Calu3 (cell line): Measurements from ENCODE around the gene LUZP1. TPM values are rescaled to one million over a fixed set of nuclear protein-coding genes. Genes with fewer than 3 reads are reported as not detected.

Experiments
- BruUV-seq: library from RNA; stranded (reverse); fragments of 400-500 nt; replicated peaks from 2 replicates; lab custom pipeline; 2021; lab: Mats Ljungman, UMichigan
- CTCF ChIA-PET: fragments of 300-600 bp; sonication (Branson Sonifier 250); formaldehyde crosslinking; loops from one replicate; lab custom pipeline; 2022; ENCODE audit warnings: antibody characterized with exemption; lab: Charles Lee
- DNase-seq: peaks from one replicate; pipeline ENCODE4 v3.0.0; 2022
- H3K27ac Mint-ChIP-seq: one replicate; pipeline ENCODE4 v1.8.0; 2022; ENCODE audit warnings: mixed read lengths; ENCODE audit not compliant: unreplicated experiment
- H3K27me3 Mint-ChIP-seq: one replicate; pipeline ENCODE4 v1.8.0; 2022; ENCODE audit warnings: mixed read lengths; ENCODE audit not compliant: unreplicated experiment
- H3K36me3 Mint-ChIP-seq: one replicate; pipeline ENCODE4 v1.8.0; 2022; ENCODE audit warnings: mild to moderate bottlenecking, moderate library complexity, mixed read lengths; ENCODE audit not compliant: insufficient read depth, unreplicated experiment
- H3K4me1 Mint-ChIP-seq: one replicate; pipeline ENCODE4 v1.8.0; 2022; ENCODE audit warnings: mild to moderate bottlenecking, low read depth, mixed read lengths; ENCODE audit not compliant: unreplicated experiment
- H3K4me3 Mint-ChIP-seq: one replicate; pipeline ENCODE4 v1.8.0; 2022; ENCODE audit warnings: mild to moderate bottlenecking, low read depth, moderate library complexity, mixed read lengths; ENCODE audit not compliant: unreplicated experiment
- H3K9me3 Mint-ChIP-seq: one replicate; pipeline ENCODE4 v1.8.0; 2022; ENCODE audit warnings: low read depth, mixed read lengths; ENCODE audit not compliant: unreplicated experiment
- intact Hi-C: fragments of 100-400 bp; cut with micrococcal nuclease; formaldehyde crosslinking; loops from one replicate; pipeline ENCODE4 v1.10.0; 2022; ENCODE audit not compliant: unreplicated experiment
- total RNA-seq: library from RNA; stranded (reverse); gene quantifications from 2 replicates; pipeline ENCODE4 v1.2.3, GENCODE V29; 2022
- TF ChIP-seq, protein P1 (sequence below): fragments of 200-600 bp; IDR thresholded peaks from one replicate; pipeline ENCODE4 v1.8.0; 2022; ENCODE audit warnings: antibody characterized with exemption; ENCODE audit not compliant: unreplicated experiment

LUZP1 gene
- total RNA-seq, 1 experiment from 2014 or later: 17.4 TPM

- H3K27ac Mint-ChIP-seq: no peak overlapping the region
- no peaks in the 10 kb centered on the region for H3K36me3 Mint-ChIP-seq
- H3K9me3 Mint-ChIP-seq: no peaks in the 10 kb centered on the region
- no TSS peak for BruUV-seq
- intact Hi-C loops: no loop called here
- no peak overlapping the region for H3K4me3 Mint-ChIP-seq
- TF ChIP-seq, protein P1, sequence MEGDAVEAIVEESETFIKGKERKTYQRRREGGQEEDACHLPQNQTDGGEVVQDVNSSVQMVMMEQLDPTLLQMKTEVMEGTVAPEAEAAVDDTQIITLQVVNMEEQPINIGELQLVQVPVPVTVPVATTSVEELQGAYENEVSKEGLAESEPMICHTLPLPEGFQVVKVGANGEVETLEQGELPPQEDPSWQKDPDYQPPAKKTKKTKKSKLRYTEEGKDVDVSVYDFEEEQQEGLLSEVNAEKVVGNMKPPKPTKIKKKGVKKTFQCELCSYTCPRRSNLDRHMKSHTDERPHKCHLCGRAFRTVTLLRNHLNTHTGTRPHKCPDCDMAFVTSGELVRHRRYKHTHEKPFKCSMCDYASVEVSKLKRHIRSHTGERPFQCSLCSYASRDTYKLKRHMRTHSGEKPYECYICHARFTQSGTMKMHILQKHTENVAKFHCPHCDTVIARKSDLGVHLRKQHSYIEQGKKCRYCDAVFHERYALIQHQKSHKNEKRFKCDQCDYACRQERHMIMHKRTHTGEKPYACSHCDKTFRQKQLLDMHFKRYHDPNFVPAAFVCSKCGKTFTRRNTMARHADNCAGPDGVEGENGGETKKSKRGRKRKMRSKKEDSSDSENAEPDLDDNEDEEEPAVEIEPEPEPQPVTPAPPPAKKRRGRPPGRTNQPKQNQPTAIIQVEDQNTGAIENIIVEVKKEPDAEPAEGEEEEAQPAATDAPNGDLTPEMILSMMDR: no peak
- no peak for DNase-seq
- peaks cover 15% of the 10 kb centered on the region for H3K4me1 Mint-ChIP-seq
- CTCF ChIA-PET: no interaction called here
- H3K27me3 Mint-ChIP-seq: no peaks in the 10 kb centered on the region
These were observed 33.6 kb upstream of the LUZP1 start for GRCh38 chr1:23202263-23202749.

DNA sequence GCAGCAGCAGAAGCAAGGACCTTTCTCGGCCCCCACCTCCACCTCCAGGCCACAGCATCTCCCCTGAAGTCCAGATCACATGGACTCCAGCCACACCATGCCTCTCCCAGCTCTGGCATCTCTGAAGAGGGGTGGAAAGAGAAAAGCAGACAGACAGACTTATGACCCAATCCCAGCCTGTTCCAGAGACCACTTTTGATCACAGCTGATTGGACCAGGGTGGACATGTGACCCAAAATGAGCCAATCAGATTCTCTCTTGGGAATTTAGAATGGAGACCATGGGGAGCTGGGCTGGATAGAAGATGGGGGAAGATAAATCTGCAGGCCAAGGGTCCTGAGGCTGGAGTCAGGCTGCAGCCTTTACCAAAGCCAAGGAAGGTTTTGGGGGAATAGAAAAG is 32.2 kb upstream of the LUZP1 start:
- Mint-ChIP-seq H3K4me3 (no peak overlapping the region), H3K27me3 (no peaks in the 10 kb centered on the region), H3K4me1 (peaks cover 23% of the 10 kb centered on the region), H3K36me3 (no peaks in the 10 kb centered on the region), H3K27ac (no peak overlapping the region), H3K9me3 (no peaks in the 10 kb centered on the region)
- TF ChIP-seq, protein P1: no peak
- no peak for DNase-seq
- intact Hi-C loops: no loop called here
- CTCF ChIA-PET: no interaction called here
- BruUV-seq: no TSS peak

DNA sequence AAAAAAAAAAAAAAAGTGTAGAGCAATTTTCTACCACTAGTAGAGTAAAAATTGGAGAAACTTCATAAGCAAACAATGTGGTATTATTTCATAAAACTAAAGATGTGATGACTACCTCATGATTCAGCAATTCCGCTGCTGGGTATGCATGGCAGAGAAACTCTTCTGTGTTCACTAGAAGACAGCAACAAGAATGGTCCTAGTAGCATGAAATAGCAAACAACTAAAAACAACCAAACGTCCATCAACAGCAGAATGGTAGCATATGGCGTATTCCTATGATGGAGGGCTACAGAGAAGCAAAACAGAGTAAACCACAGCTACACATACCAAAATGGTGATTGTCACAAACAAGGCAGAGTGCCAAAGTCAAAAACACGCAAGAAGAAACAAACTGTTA is 29.7 kb upstream of the LUZP1 start:
- CTCF ChIA-PET: no interaction called here
- intact Hi-C loops: no loop called here
- no peak overlapping the region for H3K4me3 Mint-ChIP-seq
- H3K9me3 Mint-ChIP-seq: no peaks in the 10 kb centered on the region
- peak overlapping the region; percentile 66 for H3K27ac Mint-ChIP-seq
- no TSS peak for BruUV-seq
- H3K4me1 Mint-ChIP-seq: peaks cover 30% of the 10 kb centered on the region
- DNase-seq: no peak
- H3K36me3 Mint-ChIP-seq: no peaks in the 10 kb centered on the region
- TF ChIP-seq, protein P1: no peak
- H3K27me3 Mint-ChIP-seq: no peaks in the 10 kb centered on the region

- Mint-ChIP-seq H3K4me3 (no peak overlapping the region), H3K9me3 (no peaks in the 10 kb centered on the region), H3K27me3 (no peaks in the 10 kb centered on the region), H3K27ac (peak overlapping the region; percentile 93), H3K4me1 (peaks cover 30% of the 10 kb centered on the region), H3K36me3 (no peaks in the 10 kb centered on the region)
- TF ChIP-seq, protein P1: no peak
- DNase-seq: peak; percentile 60
- CTCF ChIA-PET: interaction anchor here (1.3 kb wide), 1 partner anchor 12 kb away, joined by 5 read pairs; no protein-coding TSS in a partner anchor
- intact Hi-C loops: no loop called here
- BruUV-seq: no TSS peak
These were observed 28.1 kb upstream of the LUZP1 start for GRCh38 chr1:23196627-23197328.
